PC-3 (cell line): ENCODE data around the gene VSIG8. TPM values are rescaled to one million over a fixed set of nuclear protein-coding genes. Genes with fewer than 3 reads are reported as not detected.

Experiments used
- ATAC-seq: fragments of 200-7000 bp; cut with Tn5 transposase; 2 replicates; pipeline ENCODE4 v1.9.1; 2020; ENCODE audit warnings: mild to moderate bottlenecking, moderate library complexity
- BruUV-seq: library from RNA; stranded (reverse); fragments of 400-500 nt; replicated peaks from 2 replicates; lab custom pipeline; 2021; lab: Mats Ljungman, UMichigan
- CTCF ChIA-PET: fragments of 300-600 bp; sonication (Branson Sonifier 250); formaldehyde crosslinking; loops from one replicate; lab custom pipeline; 2022; ENCODE audit warnings: antibody characterized with exemption; lab: Charles Lee
- POLR2A ChIA-PET: fragments of 300-600 bp; sonication (Branson Sonifier 250); formaldehyde crosslinking; loops from one replicate; lab custom pipeline; 2022; ENCODE audit warnings: antibody characterized with exemption; ENCODE audit not compliant: unreplicated experiment; lab: Charles Lee
- DNase-seq: peaks from one replicate; pipeline ENCODE4 v3.0.0-alpha.2; 2015
- H2AFZ ChIP-seq: fragments of 300-600 bp; sonication (generic); 2 replicates; pipeline ENCODE4 v1.6.0; 2016; ENCODE audit warnings: antibody characterized with exemption, low read length
- H3F3A ChIP-seq: fragments of 300-600 bp; sonication (generic); one replicate; pipeline ENCODE4 v1.6.0; 2017; ENCODE audit warnings: antibody characterized with exemption, low read length, control low read depth, mild to moderate bottlenecking; ENCODE audit not compliant: unreplicated experiment
- H3K27ac ChIP-seq: fragments of 300-600 bp; sonication (generic); 2 replicates; pipeline ENCODE4 v1.5.1; 2016; ENCODE audit warnings: mild to moderate bottlenecking, low read length
- H3K27me3 ChIP-seq: fragments of 300-600 bp; sonication (generic); 2 replicates; pipeline ENCODE4 v1.6.1; 2016; ENCODE audit warnings: low read length, mixed read lengths
- H3K36me3 ChIP-seq: fragments of 300-600 bp; sonication (generic); 2 replicates; pipeline ENCODE4 v1.6.1; 2016; ENCODE audit warnings: low read depth, mixed run types, low read length, mixed read lengths
- H3K4me1 ChIP-seq: fragments of 300-600 bp; sonication (generic); 2 replicates; pipeline ENCODE4 v1.5.1; 2016; ENCODE audit warnings: low read length; ENCODE audit not compliant: insufficient read depth
- H3K4me2 ChIP-seq: fragments of 300-600 bp; sonication (generic); 2 replicates; pipeline ENCODE4 v1.6.0; 2016; ENCODE audit warnings: low read length
- H3K4me3 ChIP-seq: fragments of 300-600 bp; sonication (generic); 2 replicates; pipeline ENCODE4 v1.5.1; 2016; ENCODE audit warnings: mild to moderate bottlenecking, low read length, mixed read lengths
- H3K79me2 ChIP-seq: fragments of 300-600 bp; sonication (generic); 2 replicates; pipeline ENCODE4 v1.6.1; 2017; ENCODE audit warnings: low read length, mixed read lengths
- H3K9ac ChIP-seq: fragments of 300-600 bp; sonication (generic); 2 replicates; pipeline ENCODE4 v1.6.0; 2016; ENCODE audit warnings: mild to moderate bottlenecking, low read length
- H3K9me2 ChIP-seq: fragments of 300-600 bp; sonication (generic); replicated peaks from 2 replicates; pipeline ENCODE4 v1.6.1; 2016; ENCODE audit warnings: mixed run types, low read length, mixed read lengths
- H3K9me3 ChIP-seq: fragments of 300-600 bp; sonication (generic); 2 replicates; pipeline ENCODE4 v1.6.1; 2016; ENCODE audit warnings: low read length, mixed read lengths
- H4K20me1 ChIP-seq: fragments of 300-600 bp; sonication (generic); 2 replicates; pipeline ENCODE4 v1.6.1; 2016; ENCODE audit warnings: low read length, mixed read lengths
- CTCF ChIP-seq: fragments of 300-600 bp; sonication (generic); conservative IDR thresholded peaks from 2 replicates; pipeline ENCODE4 v1.5.1; 2017; ENCODE audit warnings: antibody characterized with exemption, low read depth, mild to moderate bottlenecking, low read length
- EZH2 ChIP-seq: fragments of 300-600 bp; sonication (generic); IDR thresholded peaks from one replicate; pipeline ENCODE4 v1.6.1; 2017; ENCODE audit warnings: antibody characterized with exemption, mild to moderate bottlenecking, low read length; ENCODE audit not compliant: unreplicated experiment
- EZH2phosphoT487 ChIP-seq: fragments of 300-600 bp; sonication (generic); IDR thresholded peaks from 2 replicates; pipeline ENCODE4 v1.6.1; 2018; ENCODE audit warnings: mild to moderate bottlenecking, antibody characterized with exemption, low read length, borderline replicate concordance
- intact Hi-C: fragments of 100-400 bp; cut with micrococcal nuclease; formaldehyde crosslinking; loops from 2 replicates; pipeline ENCODE4 v1.9.0; 2023
- total RNA-seq: library from RNA; depleted of rRNA; stranded (reverse); fragments of >200 nt; gene quantifications from 2 replicates; pipeline ENCODE4 v1.2.3, GENCODE V29; 2014

Gene VSIG8
- total RNA-seq, 1 experiment from 2014 or later: 0.47 TPM

DNA sequence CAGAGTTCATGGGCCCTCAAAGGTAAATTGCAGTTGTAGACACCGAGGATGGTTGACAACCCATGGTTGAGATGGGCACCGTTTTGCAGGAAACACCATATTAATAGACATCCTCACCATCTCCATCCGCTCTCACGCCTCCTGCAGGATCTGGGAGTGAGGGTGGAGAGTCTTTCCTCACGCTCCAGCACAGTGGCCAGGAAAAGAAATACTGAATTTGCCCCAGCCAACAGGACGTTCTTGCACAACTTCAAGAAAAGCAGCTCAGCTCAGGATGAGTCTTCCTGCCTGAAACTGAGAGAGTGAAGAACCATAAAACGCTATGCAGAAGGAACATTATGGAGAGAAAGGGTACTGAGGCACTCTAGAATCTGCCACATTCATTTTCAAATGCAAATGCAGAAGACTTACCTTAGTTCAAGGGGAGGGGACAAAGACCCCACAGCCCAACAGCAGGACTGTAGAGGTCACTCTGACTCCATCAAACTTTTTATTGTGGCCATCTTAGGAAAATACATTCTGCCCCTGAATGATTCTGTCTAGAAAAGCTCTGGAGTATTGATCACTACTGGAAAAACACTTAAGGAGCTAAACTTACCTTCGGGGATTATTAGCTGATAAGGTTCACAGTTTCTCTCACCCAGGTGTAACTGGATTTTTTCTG is 26.5 kb downstream of the VSIG8 start:
- ATAC-seq (no peak), DNase-seq (no peak)
- ChIA-PET CTCF (interaction anchor here (0.9 to 1.0 kb wide), 2 partner anchors 54 to 55 kb away, joined by 3 to 6 read pairs; no protein-coding TSS in a partner anchor), POLR2A (no interaction called here)
- Histone ChIP-seq H3K36me3 (no peaks in the 10 kb centered on the region), H3K4me2 (no peak overlapping the region), H2AFZ (no peak overlapping the region), H3K4me1 (peaks cover 23% of the 10 kb centered on the region), H3K27ac (no peak overlapping the region), H3K4me3 (no peak overlapping the region), H3K9me3 (no peaks in the 10 kb centered on the region), H3K9me2 (no peaks in the 10 kb centered on the region), H3F3A (no peaks in the 10 kb centered on the region), H3K9ac (no peak overlapping the region), H3K27me3 (no peaks in the 10 kb centered on the region), H4K20me1 (no peaks in the 10 kb centered on the region), H3K79me2 (no peaks in the 10 kb centered on the region)
- intact Hi-C loops: loop anchor here (1.0 kb wide), 1 partner anchor 55 kb away; no protein-coding TSS in a partner anchor
- TF ChIP-seq EZH2phosphoT487 (no peak), EZH2 (no peak), CTCF (peak; percentile 47)
- no TSS peak for BruUV-seq

GRCh38 chr1:159835356-159835755 is 27.1 kb downstream of the VSIG8 start:
- no peak for TF ChIP-seq EZH2phosphoT487
- no peak for TF ChIP-seq CTCF
- no peak for TF ChIP-seq EZH2
- ATAC-seq (no peak), DNase-seq (no peak)
- Histone ChIP-seq H3K79me2 (no peaks in the 10 kb centered on the region), H4K20me1 (no peaks in the 10 kb centered on the region), H3K4me2 (no peak overlapping the region), H3K4me1 (peaks cover 23% of the 10 kb centered on the region), H3K27ac (no peak overlapping the region), H3K4me3 (no peak overlapping the region), H3K9ac (no peak overlapping the region), H3K36me3 (no peaks in the 10 kb centered on the region), H3K9me3 (no peaks in the 10 kb centered on the region), H3K27me3 (no peaks in the 10 kb centered on the region), H3K9me2 (no peaks in the 10 kb centered on the region), H2AFZ (no peak overlapping the region), H3F3A (no peaks in the 10 kb centered on the region)
- ChIA-PET POLR2A (no interaction called here), CTCF (no interaction called here)
- intact Hi-C loops: no loop called here
- BruUV-seq: no TSS peak

- no TSS peak for BruUV-seq
- intact Hi-C loops: no loop called here
- Histone ChIP-seq H3K36me3 (no peaks in the 10 kb centered on the region), H3K79me2 (no peaks in the 10 kb centered on the region), H3K9me3 (no peaks in the 10 kb centered on the region), H3F3A (no peaks in the 10 kb centered on the region), H3K9me2 (no peaks in the 10 kb centered on the region), H2AFZ (no peak overlapping the region), H3K27me3 (no peaks in the 10 kb centered on the region), H3K27ac (no peak overlapping the region), H3K9ac (no peak overlapping the region), H3K4me3 (no peak overlapping the region), H3K4me2 (no peak overlapping the region), H4K20me1 (no peaks in the 10 kb centered on the region), H3K4me1 (peaks cover 10% of the 10 kb centered on the region)
- no peak for ATAC-seq
- no peak for DNase-seq
- CTCF ChIA-PET: no interaction called here
- no peak for TF ChIP-seq EZH2
- no peak for TF ChIP-seq CTCF
- TF ChIP-seq EZH2phosphoT487: no peak
- POLR2A ChIA-PET: no interaction called here
Measured at GRCh38 chr1:159832309-159832708, 30.1 kb downstream of the VSIG8 start.
